ENCODE data around the gene LYSMD4.

LYSMD4 gene

GRCh38 chr15:99731336-99732123 is 1.7 kb downstream of the LYSMD4 start:
- no peak for DNase-seq (ENCODE audit: low read depth)

- no peak for DNase-seq (ENCODE audit: low read depth)
Measured at GRCh38 chr15:99729920-99730319, 3.3 kb downstream of the LYSMD4 start.

- DNase-seq (ENCODE audit: low read depth) = no peak
Measured at GRCh38 chr15:99729327-99729726, 3.9 kb downstream of the LYSMD4 start.

GRCh38 chr15:99728916-99729315 is 4.3 kb downstream of the LYSMD4 start:
- no peak for DNase-seq (ENCODE audit: low read depth)

- DNase-seq (ENCODE audit: low read depth) = no peak
Measured at GRCh38 chr15:99727733-99728132, 5.5 kb downstream of the LYSMD4 start.

GRCh38 chr15:99727330-99727729 is 5.9 kb downstream of the LYSMD4 start:
- no peak for DNase-seq (ENCODE audit: low read depth)

GRCh38 chr15:99726333-99726732 is 6.9 kb downstream of the LYSMD4 start:
- DNase-seq (ENCODE audit: low read depth) = no peak

- DNase-seq (ENCODE audit: low read depth) = no peak
Measured at GRCh38 chr15:99722406-99722805, 10.8 kb downstream of the LYSMD4 start.

- no peak for DNase-seq (ENCODE audit: low read depth)
Measured at GRCh38 chr15:99721896-99722295, 11.3 kb downstream of the LYSMD4 start.

- no peak for DNase-seq (ENCODE audit: low read depth)
Measured at GRCh38 chr15:99721104-99721778, 12.0 kb downstream of the LYSMD4 start.

GRCh38 chr15:99720533-99720932 is 12.7 kb downstream of the LYSMD4 start:
- DNase-seq (ENCODE audit: low read depth) = no peak

- no peak for DNase-seq (ENCODE audit: low read depth)
Measured at GRCh38 chr15:99719096-99719541, 14.1 kb downstream of the LYSMD4 start.

GRCh38 chr15:99718421-99718820 is 14.8 kb downstream of the LYSMD4 start:
- DNase-seq (ENCODE audit: low read depth) = no peak

GRCh38 chr15:99717161-99718009 is 15.9 kb downstream of the LYSMD4 start:
- no peak for DNase-seq (ENCODE audit: low read depth)

GRCh38 chr15:99716540-99717095 is 16.6 kb downstream of the LYSMD4 start:
- no peak for DNase-seq (ENCODE audit: low read depth)

GRCh38 chr15:99712415-99712814 is 20.8 kb downstream of the LYSMD4 start:
- DNase-seq (ENCODE audit: low read depth) = no peak

- no peak for DNase-seq (ENCODE audit: low read depth)
Measured at GRCh38 chr15:99711625-99712024, 21.6 kb downstream of the LYSMD4 start.

GRCh38 chr15:99709243-99709986 is 23.8 kb downstream of the LYSMD4 start:
- DNase-seq (ENCODE audit: low read depth) = no peak

GRCh38 chr15:99708563-99708962 is 24.7 kb downstream of the LYSMD4 start:
- no peak for DNase-seq (ENCODE audit: low read depth)

GRCh38 chr15:99707473-99708270 is 25.6 kb downstream of the LYSMD4 start:
- no peak for DNase-seq (ENCODE audit: low read depth)
